SK-N-SH treated with all-trans-retinoic acid at 6 μM for 48 hours (cell line): Measurements from ENCODE around the gene GPR3.

ENCODE experiments used
- ATAC-seq: fragments of 200-7000 bp; cut with Tn5 transposase; 3 replicates; pipeline ENCODE4 v1.9.1; 2020; ENCODE audit warnings: mild to moderate bottlenecking, moderate library complexity
- BACH2 ChIP-seq: fragments of 250-450 bp; sonication (Bioruptor Pico); IDR thresholded peaks from 2 replicates; pipeline ENCODE4 v1.9.0; 2021; ENCODE audit warnings: mild to moderate bottlenecking, borderline replicate concordance
- ESRRG ChIP-seq: fragments of 250-450 bp; sonication (Bioruptor Pico); IDR thresholded peaks from 2 replicates; pipeline ENCODE4 v1.6.1; 2021; ENCODE audit warnings: mild to moderate bottlenecking
- GLIS3 ChIP-seq: fragments of 250-450 bp; sonication (Bioruptor Pico); IDR thresholded peaks from 2 replicates; pipeline ENCODE4 v1.5.0; 2020; ENCODE audit warnings: mild to moderate bottlenecking, moderate library complexity
- ISL1 ChIP-seq: fragments of 250-450 bp; sonication (Bioruptor Pico); IDR thresholded peaks from 2 replicates; pipeline ENCODE4 v2.1.2; 2022; ENCODE audit warnings: mild to moderate bottlenecking, moderate library complexity
- OSR1 ChIP-seq: fragments of 250-450 bp; sonication (Bioruptor Pico); IDR thresholded peaks from 2 replicates; pipeline ENCODE4 v1.8.0; 2022; ENCODE audit warnings: moderate library complexity, mild to moderate bottlenecking, inconsistent platforms
- TCF4 ChIP-seq: fragments of 250-450 bp; sonication (Bioruptor Pico); IDR thresholded peaks from 2 replicates; pipeline ENCODE4 v1.8.0; 2021; ENCODE audit warnings: mild to moderate bottlenecking, moderate library complexity, borderline replicate concordance
- ZC3H10 ChIP-seq: fragments of 250-450 bp; sonication (Bioruptor Pico); IDR thresholded peaks from 2 replicates; pipeline ENCODE4 v1.5.1; 2021; ENCODE audit warnings: mild to moderate bottlenecking, moderate library complexity
- ZFP3 ChIP-seq: fragments of 250-450 bp; sonication (Bioruptor Pico); IDR thresholded peaks from 2 replicates; pipeline ENCODE4 v1.5.0; 2020; ENCODE audit warnings: mild to moderate bottlenecking, moderate library complexity
- ZFP30 ChIP-seq: fragments of 450-650 bp; formaldehyde crosslinking; IDR thresholded peaks from 2 replicates; pipeline ENCODE4 v1.5.0; 2022; ENCODE audit warnings: mild to moderate bottlenecking, moderate library complexity
- ZNF565 ChIP-seq: fragments of 450-650 bp; formaldehyde crosslinking; conservative IDR thresholded peaks from 2 replicates; pipeline ENCODE4 v1.5.0; 2020; ENCODE audit warnings: low read depth, mild to moderate bottlenecking, moderate library complexity
- ZNF8 ChIP-seq: fragments of 450-650 bp; formaldehyde crosslinking; IDR thresholded peaks from 2 replicates; pipeline ENCODE4 v1.5.0; 2020; ENCODE audit warnings: mild to moderate bottlenecking, moderate library complexity
- TF ChIP-seq, protein P1 (sequence below): fragments of 250-450 bp; sonication (Bioruptor Pico); IDR thresholded peaks from 2 replicates; pipeline ENCODE4 v1.5.1; 2021; ENCODE audit warnings: mild to moderate bottlenecking, moderate library complexity
- TF ChIP-seq, protein P2 (sequence below): fragments of 250-450 bp; sonication (Bioruptor Pico); IDR thresholded peaks from 2 replicates; pipeline ENCODE4 v1.8.0; 2020; ENCODE audit warnings: mild to moderate bottlenecking, moderate library complexity, borderline replicate concordance
- TF ChIP-seq, protein P3 (sequence below): fragments of 250-450 bp; sonication (Bioruptor Pico); IDR thresholded peaks from 2 replicates; pipeline ENCODE4 v1.5.0; 2020; ENCODE audit warnings: mild to moderate bottlenecking, moderate library complexity
- TF ChIP-seq, protein P4 (sequence below): fragments of 250-450 bp; sonication (Bioruptor Pico); IDR thresholded peaks from 2 replicates; pipeline ENCODE4 v1.8.0; 2021; ENCODE audit warnings: low read depth, mild to moderate bottlenecking, moderate library complexity, borderline replicate concordance

Gene GPR3

DNA sequence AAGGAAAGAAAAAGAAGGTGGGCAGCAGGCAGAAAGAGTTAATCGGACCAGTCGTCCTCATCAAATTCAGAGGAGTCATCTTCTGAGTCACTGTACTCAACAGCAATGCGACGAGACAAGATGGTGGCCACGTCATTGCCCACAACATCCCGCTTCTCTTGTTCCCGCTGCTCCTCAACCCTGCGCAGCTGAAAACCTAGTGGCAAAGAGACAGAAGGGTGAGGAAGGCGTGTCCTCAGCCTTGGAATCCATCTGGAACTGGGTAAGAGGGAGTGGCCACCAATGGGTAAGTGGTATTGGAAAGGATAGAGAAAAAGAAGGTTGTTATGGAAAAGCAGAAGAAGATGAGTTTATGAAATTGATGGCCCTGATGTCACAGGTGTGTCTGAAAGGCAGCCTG lies 15.7 kb downstream of the GPR3 start:
- peak; percentile 13; the same call in 2 of the 3 replicates for ATAC-seq
- TF ChIP-seq ZFP3, result no peak
- TF ChIP-seq BACH2 (CRISPR knock-in tag), result no peak
- TF ChIP-seq, protein P1, sequence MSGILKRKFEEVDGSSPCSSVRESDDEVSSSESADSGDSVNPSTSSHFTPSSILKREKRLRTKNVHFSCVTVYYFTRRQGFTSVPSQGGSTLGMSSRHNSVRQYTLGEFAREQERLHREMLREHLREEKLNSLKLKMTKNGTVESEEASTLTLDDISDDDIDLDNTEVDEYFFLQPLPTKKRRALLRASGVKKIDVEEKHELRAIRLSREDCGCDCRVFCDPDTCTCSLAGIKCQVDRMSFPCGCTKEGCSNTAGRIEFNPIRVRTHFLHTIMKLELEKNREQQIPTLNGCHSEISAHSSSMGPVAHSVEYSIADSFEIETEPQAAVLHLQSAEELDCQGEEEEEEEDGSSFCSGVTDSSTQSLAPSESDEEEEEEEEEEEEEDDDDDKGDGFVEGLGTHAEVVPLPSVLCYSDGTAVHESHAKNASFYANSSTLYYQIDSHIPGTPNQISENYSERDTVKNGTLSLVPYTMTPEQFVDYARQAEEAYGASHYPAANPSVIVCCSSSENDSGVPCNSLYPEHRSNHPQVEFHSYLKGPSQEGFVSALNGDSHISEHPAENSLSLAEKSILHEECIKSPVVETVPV (CRISPR knock-in tag), result no peak
- TF ChIP-seq, protein P2, sequence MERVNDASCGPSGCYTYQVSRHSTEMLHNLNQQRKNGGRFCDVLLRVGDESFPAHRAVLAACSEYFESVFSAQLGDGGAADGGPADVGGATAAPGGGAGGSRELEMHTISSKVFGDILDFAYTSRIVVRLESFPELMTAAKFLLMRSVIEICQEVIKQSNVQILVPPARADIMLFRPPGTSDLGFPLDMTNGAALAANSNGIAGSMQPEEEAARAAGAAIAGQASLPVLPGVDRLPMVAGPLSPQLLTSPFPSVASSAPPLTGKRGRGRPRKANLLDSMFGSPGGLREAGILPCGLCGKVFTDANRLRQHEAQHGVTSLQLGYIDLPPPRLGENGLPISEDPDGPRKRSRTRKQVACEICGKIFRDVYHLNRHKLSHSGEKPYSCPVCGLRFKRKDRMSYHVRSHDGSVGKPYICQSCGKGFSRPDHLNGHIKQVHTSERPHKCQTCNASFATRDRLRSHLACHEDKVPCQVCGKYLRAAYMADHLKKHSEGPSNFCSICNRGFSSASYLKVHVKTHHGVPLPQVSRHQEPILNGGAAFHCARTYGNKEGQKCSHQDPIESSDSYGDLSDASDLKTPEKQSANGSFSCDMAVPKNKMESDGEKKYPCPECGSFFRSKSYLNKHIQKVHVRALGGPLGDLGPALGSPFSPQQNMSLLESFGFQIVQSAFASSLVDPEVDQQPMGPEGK (CRISPR knock-in tag), result no peak
- TF ChIP-seq, protein P3, sequence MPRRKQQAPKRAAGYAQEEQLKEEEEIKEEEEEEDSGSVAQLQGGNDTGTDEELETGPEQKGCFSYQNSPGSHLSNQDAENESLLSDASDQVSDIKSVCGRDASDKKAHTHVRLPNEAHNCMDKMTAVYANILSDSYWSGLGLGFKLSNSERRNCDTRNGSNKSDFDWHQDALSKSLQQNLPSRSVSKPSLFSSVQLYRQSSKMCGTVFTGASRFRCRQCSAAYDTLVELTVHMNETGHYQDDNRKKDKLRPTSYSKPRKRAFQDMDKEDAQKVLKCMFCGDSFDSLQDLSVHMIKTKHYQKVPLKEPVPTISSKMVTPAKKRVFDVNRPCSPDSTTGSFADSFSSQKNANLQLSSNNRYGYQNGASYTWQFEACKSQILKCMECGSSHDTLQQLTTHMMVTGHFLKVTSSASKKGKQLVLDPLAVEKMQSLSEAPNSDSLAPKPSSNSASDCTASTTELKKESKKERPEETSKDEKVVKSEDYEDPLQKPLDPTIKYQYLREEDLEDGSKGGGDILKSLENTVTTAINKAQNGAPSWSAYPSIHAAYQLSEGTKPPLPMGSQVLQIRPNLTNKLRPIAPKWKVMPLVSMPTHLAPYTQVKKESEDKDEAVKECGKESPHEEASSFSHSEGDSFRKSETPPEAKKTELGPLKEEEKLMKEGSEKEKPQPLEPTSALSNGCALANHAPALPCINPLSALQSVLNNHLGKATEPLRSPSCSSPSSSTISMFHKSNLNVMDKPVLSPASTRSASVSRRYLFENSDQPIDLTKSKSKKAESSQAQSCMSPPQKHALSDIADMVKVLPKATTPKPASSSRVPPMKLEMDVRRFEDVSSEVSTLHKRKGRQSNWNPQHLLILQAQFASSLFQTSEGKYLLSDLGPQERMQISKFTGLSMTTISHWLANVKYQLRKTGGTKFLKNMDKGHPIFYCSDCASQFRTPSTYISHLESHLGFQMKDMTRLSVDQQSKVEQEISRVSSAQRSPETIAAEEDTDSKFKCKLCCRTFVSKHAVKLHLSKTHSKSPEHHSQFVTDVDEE, result no peak
- TF ChIP-seq ZNF8 (CRISPR knock-in tag), result no peak
- TF ChIP-seq ZFP30 (CRISPR knock-in tag), result no peak
- no peak for TF ChIP-seq TCF4
- no peak for TF ChIP-seq ISL1 (CRISPR knock-in tag)
- TF ChIP-seq, all 23 proteins: peak for 0

- ATAC-seq, result no peak
- TF ChIP-seq ESRRG (no peak), ZFP3 (no peak), TCF4 (no peak), GLIS3 (CRISPR knock-in tag) (no peak), BACH2 (CRISPR knock-in tag) (no peak), ZC3H10 (CRISPR knock-in tag) (no peak), OSR1 (no peak), ZNF565 (CRISPR knock-in tag) (no peak), ZNF8 (CRISPR knock-in tag) (no peak)
- TF ChIP-seq, protein P3, result no peak
- TF ChIP-seq, protein P1 (CRISPR knock-in tag), result no peak
- TF ChIP-seq, protein P2 (CRISPR knock-in tag), result no peak
- TF ChIP-seq, protein P4, sequence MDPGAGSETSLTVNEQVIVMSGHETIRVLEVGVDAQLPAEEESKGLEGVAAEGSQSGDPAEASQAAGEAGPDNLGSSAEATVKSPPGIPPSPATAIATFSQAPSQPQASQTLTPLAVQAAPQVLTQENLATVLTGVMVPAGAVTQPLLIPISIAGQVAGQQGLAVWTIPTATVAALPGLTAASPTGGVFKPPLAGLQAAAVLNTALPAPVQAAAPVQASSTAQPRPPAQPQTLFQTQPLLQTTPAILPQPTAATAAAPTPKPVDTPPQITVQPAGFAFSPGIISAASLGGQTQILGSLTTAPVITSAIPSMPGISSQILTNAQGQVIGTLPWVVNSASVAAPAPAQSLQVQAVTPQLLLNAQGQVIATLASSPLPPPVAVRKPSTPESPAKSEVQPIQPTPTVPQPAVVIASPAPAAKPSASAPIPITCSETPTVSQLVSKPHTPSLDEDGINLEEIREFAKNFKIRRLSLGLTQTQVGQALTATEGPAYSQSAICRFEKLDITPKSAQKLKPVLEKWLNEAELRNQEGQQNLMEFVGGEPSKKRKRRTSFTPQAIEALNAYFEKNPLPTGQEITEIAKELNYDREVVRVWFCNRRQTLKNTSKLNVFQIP (CRISPR knock-in tag), result no peak
Observed at GRCh38 chr1:27409669-27410068, 17.2 kb downstream of the GPR3 start.
